Activated CD4-positive, CD25-positive, alpha-beta regulatory T cell (primary cell): ENCODE results near the gene CALM3.

Experiments used
- DNase-seq, 4 experiments: peaks; one replicate each; lab custom pipeline; 2025; lab: John Stamatoyannopoulos, UW

The CALM3 gene

GRCh38 chr19:46599716-46600373 lies 1.3 kb upstream of the CALM3 start:
- DNase-seq = no peak

DNA sequence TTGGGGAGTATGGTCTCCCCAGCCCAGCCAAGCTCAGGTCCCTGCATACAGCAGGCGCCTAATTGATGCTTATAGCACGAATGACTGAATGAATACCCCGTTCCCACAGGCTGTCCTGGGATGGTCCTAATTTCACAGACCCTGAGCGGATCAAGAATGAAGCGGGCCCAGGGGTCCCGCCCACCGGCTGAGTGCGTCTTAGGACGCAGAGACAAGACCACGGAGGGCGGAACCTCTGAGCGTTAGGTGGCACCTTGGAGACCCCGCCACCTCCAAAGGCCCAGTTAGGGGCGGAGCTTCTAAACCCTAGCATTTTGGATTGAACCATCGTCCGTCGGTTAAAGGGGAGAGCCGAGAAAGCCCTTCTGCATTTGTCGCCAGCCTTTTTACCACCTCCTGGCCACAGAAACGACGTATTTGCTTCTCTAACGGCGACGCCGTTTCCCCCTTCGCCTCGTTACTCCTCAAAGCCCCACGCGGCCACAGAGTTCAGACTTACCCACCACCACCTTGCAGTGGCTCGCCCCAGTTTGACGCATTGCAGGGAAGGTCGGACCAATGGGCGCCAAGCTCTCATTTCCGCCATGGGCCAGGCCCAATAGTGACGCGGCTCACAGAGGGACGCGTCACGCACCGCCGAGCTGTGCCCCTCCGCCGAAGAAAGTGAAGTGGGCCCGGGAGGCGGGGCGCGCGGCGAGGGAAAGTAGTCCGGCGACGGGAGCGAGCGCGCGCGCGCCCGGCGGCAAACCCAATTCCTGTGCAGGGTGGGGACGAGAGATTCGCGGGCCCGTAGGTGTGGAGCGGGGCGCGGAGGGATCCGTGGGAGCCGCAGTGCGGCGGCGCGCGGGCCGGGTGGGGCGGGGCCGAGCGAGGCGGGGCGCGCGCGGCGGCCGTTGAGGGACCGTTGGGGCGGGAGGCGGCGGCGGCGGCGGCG lies 479 bp upstream of the CALM3 start:
- DNase-seq = peak; percentile 93 to 97 (median 94)

DNA sequence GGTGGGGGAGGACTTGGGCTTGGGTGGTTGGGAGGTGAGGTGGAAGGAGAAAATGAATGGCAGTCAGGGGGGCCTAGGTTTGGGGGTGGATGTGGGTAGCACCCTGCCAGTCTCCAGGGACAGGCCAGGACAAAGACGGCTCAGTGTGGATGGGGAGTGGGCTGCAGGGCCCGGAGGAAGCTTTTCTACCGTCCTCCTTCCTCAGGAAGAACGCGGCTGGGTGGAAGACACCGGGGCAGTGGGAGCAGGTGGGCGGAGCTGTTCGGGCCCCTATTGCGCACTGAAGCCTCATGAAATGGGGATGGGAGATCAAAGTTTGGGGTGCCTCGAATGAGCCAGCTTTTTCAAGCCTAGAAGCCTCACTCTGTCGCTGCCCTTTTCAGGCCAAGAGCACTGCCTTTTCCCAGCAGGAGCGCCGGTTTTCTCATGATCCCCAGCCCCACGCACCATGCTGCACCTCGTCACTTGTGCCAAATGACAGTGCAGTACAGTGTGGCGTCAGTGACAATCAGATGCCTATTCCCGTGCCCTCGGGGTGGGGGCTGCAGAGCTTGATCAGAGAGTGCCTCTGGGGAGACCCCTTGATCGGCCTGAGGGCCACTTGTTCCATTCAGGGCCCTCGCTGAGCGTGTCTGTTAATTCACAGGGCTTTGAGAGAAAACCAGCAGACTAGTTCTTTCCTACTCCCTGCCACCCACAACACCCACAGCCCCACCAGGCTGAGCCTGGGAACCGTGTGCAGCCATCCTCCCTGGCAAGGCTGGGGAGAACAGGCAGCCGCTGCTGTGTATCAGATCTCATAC lies 1.5 kb downstream of the CALM3 start:
- DNase-seq = no peak

- DNase-seq = no peak
Observed at GRCh38 chr19:46603195-46603637, 2.1 kb downstream of the CALM3 start.

DNA sequence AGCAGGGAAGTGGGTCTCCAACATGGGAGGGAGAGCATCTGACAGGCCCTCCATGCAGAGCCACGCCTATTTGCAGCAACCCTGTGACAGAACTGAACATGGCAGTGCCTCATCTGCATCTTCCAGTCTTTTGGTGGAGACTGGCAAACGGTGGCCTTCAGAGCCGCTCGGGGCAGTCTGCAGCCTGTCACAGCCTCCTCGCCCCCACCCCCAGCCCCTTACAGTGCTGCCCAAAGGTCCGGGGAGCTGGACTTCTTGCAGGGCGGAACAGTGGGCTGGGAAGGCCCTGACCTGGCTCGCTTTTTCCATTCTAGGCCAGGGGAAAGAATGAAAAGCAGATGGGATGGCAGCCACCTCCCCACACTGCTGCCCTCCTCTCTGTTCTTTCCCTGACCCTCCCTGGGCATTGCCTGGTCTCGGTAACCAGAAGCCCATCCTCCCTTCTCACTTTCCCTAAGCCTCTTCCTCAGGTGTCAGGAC lies 2.7 kb downstream of the CALM3 start:
- no peak for DNase-seq

GRCh38 chr19:46604781-46605355 lies 3.7 kb downstream of the CALM3 start:
- no peak for DNase-seq

DNA sequence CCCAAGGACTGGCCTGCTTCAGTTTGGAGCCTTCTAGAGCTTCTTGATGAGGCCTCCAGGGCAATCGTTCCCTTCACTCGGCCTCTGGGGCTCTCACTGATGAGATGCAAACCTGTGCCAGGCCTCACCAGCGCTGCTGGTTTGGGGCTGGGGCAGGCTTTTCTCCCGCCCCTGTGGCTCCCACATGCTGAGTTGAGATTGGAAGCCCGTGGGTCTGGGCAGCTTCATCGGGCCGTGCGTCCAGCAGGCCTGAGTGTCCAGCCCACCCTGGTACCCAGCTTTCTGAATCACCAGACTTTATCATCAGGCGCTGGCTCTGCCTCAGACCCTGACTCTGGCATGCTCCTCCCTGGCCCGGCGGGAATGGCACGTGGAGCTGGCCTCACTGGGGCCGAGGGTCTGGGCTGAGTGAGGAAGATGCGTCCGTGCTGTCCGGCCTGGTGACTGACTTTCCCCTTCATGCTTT lies 4.3 kb downstream of the CALM3 start:
- no peak for DNase-seq

DNA sequence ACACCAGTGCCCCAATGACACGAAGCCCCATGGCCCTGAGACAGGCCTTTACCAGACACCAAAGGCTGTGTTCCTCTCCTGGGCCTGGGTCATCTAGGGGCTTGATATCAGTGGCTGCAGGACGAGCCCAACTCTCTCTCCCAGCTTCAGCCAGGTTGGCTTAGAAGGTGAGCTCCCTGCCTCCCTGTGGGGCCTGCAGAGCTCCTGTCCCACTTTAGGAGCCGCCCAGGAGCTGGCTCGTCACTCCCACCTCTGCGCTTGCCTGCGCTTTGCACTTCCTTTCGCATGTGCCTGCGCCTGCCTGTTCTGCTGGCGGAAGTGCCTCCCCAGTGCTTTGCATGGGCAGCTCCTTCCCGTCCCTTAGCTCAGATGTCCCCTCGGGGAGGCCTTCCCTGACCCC lies 4.9 kb downstream of the CALM3 start:
- no peak for DNase-seq

GRCh38 chr19:46606681-46607447 lies 5.7 kb downstream of the CALM3 start:
- no peak for DNase-seq

DNA sequence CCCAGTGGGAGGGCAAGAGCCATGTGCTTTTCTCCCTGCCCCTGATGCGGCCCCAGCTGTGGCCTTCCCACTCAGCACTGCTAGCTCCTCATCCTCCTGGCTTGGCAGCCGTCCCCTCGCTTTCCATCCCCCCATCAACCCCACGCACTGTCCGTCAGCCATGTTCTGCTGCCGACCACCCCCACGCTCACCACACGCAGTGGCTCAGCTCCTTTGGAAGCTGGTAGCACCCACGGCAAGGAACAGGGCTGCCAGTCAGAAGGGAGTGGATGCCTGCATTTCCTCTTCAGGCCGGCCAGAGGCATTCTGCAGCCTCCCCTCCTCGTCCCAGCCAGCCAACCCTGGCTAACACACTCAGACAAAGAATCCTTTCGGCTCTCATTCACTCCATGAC lies 6.3 kb downstream of the CALM3 start:
- DNase-seq = no peak

- no peak for DNase-seq
Observed at GRCh38 chr19:46608178-46608577, 7.0 kb downstream of the CALM3 start.

GRCh38 chr19:46608581-46609345 lies 7.6 kb downstream of the CALM3 start:
- DNase-seq = no peak

- DNase-seq = no peak
Observed at GRCh38 chr19:46609511-46610412, 8.6 kb downstream of the CALM3 start.

- no peak for DNase-seq
Observed at GRCh38 chr19:46610413-46610775, 9.3 kb downstream of the CALM3 start.

DNA sequence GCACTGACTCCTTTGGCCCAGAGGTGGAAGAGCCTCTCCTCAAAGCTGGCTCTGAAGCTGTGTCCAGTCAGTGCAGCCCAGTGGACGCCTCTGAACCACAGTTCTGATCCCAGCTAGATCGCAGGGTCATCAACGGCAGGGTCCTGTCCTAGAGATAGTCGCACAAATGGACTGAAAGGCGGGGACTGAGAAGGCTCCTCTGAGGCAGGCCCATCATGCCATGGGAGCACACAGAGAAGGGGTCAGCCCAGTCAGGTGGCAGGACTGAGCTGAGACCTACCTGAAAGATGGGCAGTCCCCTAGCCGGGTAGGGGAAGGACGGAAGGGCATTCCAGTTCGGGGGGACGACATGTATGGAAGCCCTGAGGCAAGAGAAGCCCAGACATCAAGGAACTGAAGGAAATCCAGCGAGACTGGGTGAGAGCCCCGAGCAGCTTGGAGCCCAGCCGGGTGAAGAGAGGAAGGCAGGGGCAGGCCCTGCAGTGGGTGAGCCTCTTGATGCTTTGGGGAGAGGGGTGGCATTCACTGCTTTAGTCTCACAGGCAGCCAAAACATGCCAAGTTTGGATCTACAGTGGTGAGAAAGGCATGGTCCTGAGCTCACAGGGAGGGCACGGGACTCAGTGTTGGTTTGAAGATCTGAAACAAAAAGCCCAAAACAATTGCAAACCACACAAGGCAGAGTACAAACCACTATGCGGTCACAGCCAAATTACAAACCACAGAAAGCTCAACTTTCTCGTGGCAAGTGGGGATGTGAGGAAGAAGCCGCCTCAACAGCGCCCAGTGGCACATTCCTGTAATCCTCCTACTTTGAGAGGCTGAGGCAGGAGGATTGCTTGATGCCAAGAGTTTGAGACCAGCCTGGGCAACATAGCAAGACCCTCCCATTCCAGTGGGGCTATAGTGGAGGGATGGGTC lies 10.0 kb downstream of the CALM3 start:
- DNase-seq = no peak

- DNase-seq = no peak
Observed at GRCh38 chr19:46611776-46612175, 10.6 kb downstream of the CALM3 start.

- no peak for DNase-seq
Observed at GRCh38 chr19:46613525-46613924, 12.4 kb downstream of the CALM3 start.

DNA sequence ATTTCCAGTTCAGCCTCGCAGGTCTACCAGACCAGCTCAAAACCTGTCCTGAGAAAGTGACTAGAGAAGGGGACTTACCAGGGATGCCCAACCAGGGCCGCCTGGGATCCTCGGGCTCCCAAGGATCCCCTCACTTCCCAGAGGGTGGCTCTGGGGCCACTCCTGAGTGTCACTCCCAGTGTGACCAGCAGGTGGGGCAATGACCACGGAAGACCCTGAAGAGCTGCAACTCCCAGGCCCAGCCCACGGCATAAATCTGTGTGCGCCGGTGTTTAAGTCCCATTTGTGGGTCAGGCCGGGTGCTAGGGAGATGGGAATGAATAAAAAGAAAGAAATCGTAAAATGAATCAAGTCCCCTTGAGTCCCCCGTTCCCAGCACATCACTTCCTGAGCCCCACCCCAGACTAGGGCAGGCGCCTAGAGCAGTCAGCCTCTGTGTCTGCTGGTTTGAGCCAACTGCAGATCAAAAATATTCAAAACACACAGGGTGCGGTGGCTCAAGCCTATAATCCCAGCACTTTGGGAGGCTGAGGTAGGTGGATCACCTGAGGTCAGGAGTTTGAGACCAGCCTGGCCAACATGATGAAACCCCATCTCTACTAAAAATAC lies 13.1 kb downstream of the CALM3 start:
- DNase-seq = peak; percentile 60 to 85 (median 68)
